ENCODE results near the gene ZG16.

Gene ZG16

DNA sequence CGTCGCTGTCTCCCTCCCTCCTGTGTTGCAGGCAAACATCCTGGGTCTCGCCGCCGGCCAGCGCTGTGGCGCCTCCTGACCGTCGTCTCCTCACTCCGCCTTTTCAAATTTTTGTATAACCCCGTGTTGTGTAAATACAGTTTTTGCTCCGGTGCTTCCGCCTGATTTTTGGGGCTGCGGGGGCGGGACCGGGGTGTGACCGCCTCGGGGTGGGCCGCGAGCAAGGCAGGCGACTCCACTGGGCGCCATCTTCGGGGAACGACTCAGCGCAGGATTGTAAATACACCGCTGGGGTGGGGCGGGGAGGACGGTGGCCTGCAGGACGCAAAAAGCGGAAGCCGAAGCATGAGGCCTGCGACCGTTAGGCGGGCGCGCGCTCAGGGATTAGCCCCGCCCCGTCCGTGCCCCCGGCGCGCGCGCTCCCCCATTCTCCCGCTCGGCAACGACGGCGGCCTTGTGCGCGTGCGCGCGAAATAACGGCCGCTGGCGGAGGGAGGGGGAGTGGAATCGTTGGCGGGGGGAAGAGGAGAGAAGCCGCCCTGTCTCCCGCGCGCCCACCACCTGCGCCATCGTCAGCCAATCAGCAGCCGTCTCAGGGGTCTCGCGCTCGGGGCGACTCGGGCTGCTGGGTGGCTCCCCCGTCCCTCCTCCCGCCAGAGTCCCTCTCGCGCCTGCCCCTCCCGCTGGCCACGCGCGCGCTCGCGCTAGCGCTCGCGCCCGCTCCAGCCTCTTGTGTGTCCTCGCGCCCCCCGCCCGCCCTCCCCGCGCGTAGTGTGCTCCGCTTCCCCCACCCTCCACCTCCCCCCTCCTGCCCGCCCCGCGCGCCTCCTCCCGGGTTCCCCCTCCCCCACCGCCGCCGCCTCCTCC, 27.4 kb downstream of the ZG16 start:
- Histone ChIP-seq H3K9me3 (ENCODE audit: control insufficient read depth, low read length) (no peaks in the 10 kb centered on the region), H3K27ac (ENCODE audit: low read depth, low read length, severe bottlenecking) (peak overlapping the region; percentile 87), H3K36me3 (ENCODE audit: control insufficient read depth, insufficient read depth, low read length) (peaks cover 62% of the 10 kb centered on the region), H3K4me1 (ENCODE audit: control insufficient read depth, insufficient read depth, low read length, poor library complexity, severe bottlenecking) (peaks cover 24% of the 10 kb centered on the region), H3K4me3 (ENCODE audit: extremely low read depth, insufficient read depth, low read length, poor library complexity, severe bottlenecking) (peak overlapping the region; percentile 64)
- WGBS, 2 experiments (ENCODE audit: insufficient coverage in 2 of 2) = 1 to 2% methylated on average over 51 to 62 of the region's 103 CpGs

DNA sequence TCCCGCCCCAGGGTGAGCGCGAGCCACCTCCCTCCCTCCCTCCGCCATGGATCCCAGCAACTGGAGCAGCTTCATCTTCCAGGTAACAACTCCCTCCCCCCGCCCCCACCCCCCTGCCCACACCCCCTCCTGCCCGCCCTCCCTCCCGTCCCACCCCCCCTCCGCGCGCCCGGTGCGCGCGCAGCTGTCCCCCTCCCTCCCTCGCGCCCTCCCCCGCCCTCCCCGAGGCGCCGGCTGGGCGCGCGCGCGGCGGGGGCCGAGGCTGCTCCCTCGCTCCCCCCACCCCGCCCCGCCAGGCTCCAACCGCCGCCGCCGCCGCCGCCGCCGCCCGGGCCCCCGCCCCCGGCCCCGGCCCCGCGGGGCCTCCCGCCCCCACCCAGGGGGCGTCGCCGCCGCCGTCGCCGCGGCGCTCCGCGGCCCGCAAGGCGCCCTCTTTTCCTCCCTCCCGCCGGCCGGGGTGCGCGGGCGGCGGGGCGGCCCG, 28.1 kb downstream of the ZG16 start, which contains the start of gene MAZ:
Gene MAZ, plus strand, starts transcription at position 431 of the 481 bp plus-strand sequence. CDS start 173 bp downstream, outside the sequence.
- WGBS, 2 experiments (ENCODE audit: insufficient coverage in 2 of 2) = 10% methylated on average over 2 of the region's 67 CpGs; no CpG with 5 or more reads in 1 of the 2 experiments
- H3K36me3 ChIP-seq (ENCODE audit: control insufficient read depth, insufficient read depth, low read length) = peaks cover 55% of the 10 kb centered on the region
- H3K9me3 ChIP-seq (ENCODE audit: control insufficient read depth, low read length) = no peaks in the 10 kb centered on the region
- peaks cover 27% of the 10 kb centered on the region for H3K4me1 ChIP-seq (ENCODE audit: control insufficient read depth, insufficient read depth, low read length, poor library complexity, severe bottlenecking)
- H3K4me3 ChIP-seq (ENCODE audit: extremely low read depth, insufficient read depth, low read length, poor library complexity, severe bottlenecking) = peak within 1 kb of the TSS; percentile 64
- H3K27ac ChIP-seq (ENCODE audit: low read depth, low read length, severe bottlenecking) = peak within 1 kb of the TSS; percentile 87

DNA sequence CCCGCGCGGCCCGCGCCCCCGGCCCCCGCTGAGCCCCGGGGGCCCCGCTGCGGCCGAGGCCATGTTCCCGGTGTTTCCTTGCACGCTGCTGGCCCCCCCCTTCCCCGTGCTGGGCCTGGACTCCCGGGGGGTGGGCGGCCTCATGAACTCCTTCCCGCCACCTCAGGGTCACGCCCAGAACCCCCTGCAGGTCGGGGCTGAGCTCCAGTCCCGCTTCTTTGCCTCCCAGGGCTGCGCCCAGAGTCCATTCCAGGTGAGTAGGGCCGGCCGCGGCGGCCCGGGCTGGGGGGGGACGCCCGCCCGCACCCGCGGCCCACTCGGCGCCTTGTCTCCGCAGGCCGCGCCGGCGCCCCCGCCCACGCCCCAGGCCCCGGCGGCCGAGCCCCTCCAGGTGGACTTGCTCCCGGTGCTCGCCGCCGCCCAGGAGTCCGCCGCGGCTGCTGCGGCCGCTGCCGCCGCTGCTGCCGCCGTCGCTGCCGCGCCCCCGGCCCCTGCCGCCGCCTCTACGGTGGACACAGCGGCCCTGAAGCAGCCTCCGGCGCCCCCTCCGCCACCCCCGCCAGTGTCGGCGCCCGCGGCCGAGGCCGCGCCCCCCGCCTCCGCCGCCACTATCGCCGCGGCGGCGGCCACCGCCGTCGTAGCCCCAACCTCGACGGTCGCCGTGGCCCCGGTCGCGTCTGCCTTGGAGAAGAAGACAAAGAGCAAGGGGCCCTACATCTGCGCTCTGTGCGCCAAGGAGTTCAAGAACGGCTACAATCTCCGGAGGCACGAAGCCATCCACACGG, 28.8 kb downstream of the ZG16 start:
- peaks cover 48% of the 10 kb centered on the region for H3K36me3 ChIP-seq (ENCODE audit: control insufficient read depth, insufficient read depth, low read length)
- H3K9me3 ChIP-seq (ENCODE audit: control insufficient read depth, low read length) = no peaks in the 10 kb centered on the region
- WGBS, 2 experiments (ENCODE audit: insufficient coverage in 2 of 2) = 0 to 1% methylated on average over 72 to 85 of the region's 99 CpGs
- peak overlapping the region; percentile 62 for H3K4me3 ChIP-seq (ENCODE audit: extremely low read depth, insufficient read depth, low read length, poor library complexity, severe bottlenecking)
- peak overlapping the region; percentile 80 for H3K27ac ChIP-seq (ENCODE audit: low read depth, low read length, severe bottlenecking)
- H3K4me1 ChIP-seq (ENCODE audit: control insufficient read depth, insufficient read depth, low read length, poor library complexity, severe bottlenecking) = peaks cover 29% of the 10 kb centered on the region

DNA sequence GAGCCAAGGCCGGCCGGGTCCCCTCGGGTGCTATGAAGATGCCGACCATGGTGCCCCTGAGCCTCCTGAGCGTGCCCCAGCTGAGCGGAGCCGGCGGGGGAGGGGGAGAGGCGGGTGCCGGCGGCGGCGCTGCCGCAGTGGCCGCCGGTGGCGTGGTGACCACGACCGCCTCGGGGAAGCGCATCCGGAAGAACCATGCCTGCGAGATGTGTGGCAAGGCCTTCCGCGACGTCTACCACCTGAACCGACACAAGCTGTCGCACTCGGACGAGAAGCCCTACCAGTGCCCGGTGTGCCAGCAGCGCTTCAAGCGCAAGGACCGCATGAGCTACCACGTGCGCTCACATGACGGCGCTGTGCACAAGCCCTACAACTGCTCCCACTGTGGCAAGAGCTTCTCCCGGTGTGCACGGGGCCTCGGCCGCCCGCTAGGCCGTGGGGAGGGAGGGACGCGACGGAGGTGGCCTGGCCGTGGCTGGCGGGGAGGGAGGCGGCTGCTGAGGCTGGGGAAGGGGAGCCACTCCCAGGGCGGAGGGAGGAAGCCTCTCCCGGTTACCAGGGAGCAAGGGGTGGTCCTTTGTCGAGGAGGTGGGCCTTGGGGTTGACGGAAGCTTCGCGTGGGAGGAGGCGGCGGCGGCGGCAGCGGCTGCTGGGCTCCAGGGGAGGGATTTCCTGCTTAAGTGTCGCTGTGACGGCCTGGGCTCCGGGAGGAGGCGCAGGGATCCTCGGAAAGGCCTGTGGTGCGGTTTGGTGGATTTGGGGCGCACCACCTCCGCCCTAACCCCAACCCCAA, 29.6 kb downstream of the ZG16 start:
- peak overlapping the region; percentile 62 for H3K4me3 ChIP-seq (ENCODE audit: extremely low read depth, insufficient read depth, low read length, poor library complexity, severe bottlenecking)
- 1 to 2% methylated on average over 55 to 69 of the region's 69 CpGs for WGBS, 2 experiments (ENCODE audit: insufficient coverage in 2 of 2)
- H3K9me3 ChIP-seq (ENCODE audit: control insufficient read depth, low read length) = no peaks in the 10 kb centered on the region
- peaks cover 31% of the 10 kb centered on the region for H3K4me1 ChIP-seq (ENCODE audit: control insufficient read depth, insufficient read depth, low read length, poor library complexity, severe bottlenecking)
- H3K27ac ChIP-seq (ENCODE audit: low read depth, low read length, severe bottlenecking) = peak overlapping the region; percentile 80
- H3K36me3 ChIP-seq (ENCODE audit: control insufficient read depth, insufficient read depth, low read length) = peaks cover 40% of the 10 kb centered on the region

DNA sequence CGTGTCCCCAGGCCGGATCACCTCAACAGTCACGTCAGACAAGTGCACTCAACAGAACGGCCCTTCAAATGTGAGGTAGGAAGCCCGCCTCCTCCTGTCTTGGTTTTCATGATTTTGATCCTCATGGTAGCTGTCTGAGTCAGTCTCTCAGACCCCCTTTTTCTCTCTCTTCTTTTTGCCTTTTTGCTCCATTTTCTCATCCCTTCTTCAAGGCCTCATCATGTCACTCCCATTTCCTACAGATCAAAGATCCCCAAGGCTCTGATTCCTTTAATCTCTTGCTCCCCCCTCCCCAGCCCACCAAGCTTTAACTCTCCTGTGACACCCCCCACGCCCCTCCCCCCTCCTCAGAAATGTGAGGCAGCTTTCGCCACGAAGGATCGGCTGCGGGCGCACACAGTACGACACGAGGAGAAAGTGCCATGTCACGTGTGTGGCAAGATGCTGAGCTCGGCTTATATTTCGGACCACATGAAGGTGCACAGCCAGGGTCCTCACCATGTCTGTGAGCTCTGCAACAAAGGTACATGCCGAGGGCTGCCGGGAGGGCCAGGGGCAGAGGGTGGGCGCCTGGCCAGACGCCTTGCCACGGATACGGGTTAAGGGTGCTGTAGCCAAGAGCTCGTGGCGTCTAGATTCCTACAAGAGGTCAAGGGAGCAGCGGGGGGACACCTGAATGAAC, 30.3 kb downstream of the ZG16 start:
- no peaks in the 10 kb centered on the region for H3K9me3 ChIP-seq (ENCODE audit: control insufficient read depth, low read length)
- peaks cover 38% of the 10 kb centered on the region for H3K36me3 ChIP-seq (ENCODE audit: control insufficient read depth, insufficient read depth, low read length)
- H3K27ac ChIP-seq (ENCODE audit: low read depth, low read length, severe bottlenecking) = peak overlapping the region; percentile 80
- peak overlapping the region; percentile 62 for H3K4me3 ChIP-seq (ENCODE audit: extremely low read depth, insufficient read depth, low read length, poor library complexity, severe bottlenecking)
- whole genome bisulfite sequencing, 2 experiments (ENCODE audit: insufficient coverage in 2 of 2) = 54 to 60% methylated on average over 23 to 25 of the region's 25 CpGs
- H3K4me1 ChIP-seq (ENCODE audit: control insufficient read depth, insufficient read depth, low read length, poor library complexity, severe bottlenecking) = peaks cover 37% of the 10 kb centered on the region

DNA sequence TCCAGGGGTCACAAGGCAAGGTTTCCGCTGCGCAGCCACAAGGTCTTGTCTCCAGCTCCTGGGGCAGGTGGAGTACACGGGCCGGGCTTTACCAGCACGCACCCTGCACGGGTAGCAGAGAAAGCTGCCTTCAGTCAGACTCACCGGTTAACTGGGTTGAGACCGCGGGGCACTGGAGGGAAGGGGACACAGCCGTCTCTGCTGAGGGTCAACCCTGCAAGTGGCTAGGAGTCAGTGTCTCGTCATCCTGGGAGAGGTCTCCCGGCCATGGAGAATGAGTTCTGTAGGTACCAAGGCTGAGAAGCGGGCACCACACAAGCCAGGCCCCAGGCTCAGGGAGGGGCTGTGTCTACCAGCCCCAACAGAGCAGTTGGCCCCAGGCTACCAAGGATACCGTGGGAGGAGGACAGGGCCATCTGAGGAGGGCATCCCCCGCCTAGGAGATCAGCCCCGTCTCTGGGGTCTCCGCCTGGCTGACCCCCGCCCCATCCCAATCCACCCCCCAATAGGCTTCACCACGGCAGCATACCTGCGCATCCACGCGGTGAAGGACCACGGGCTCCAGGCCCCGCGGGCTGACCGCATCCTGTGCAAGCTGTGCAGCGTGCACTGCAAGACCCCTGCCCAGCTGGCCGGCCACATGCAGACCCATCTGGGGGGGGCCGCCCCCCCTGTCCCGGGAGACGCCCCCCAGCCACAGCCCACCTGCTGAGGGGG, 31.1 kb downstream of the ZG16 start:
- peak overlapping the region; percentile 62 for H3K4me3 ChIP-seq (ENCODE audit: extremely low read depth, insufficient read depth, low read length, poor library complexity, severe bottlenecking)
- H3K27ac ChIP-seq (ENCODE audit: low read depth, low read length, severe bottlenecking) = peak overlapping the region; percentile 16
- peaks cover 39% of the 10 kb centered on the region for H3K4me1 ChIP-seq (ENCODE audit: control insufficient read depth, insufficient read depth, low read length, poor library complexity, severe bottlenecking)
- 85 to 91% methylated on average over 18 to 21 of the region's 31 CpGs for WGBS, 2 experiments (ENCODE audit: insufficient coverage in 2 of 2)
- H3K36me3 ChIP-seq (ENCODE audit: control insufficient read depth, insufficient read depth, low read length) = peaks cover 32% of the 10 kb centered on the region
- no peaks in the 10 kb centered on the region for H3K9me3 ChIP-seq (ENCODE audit: control insufficient read depth, low read length)

DNA sequence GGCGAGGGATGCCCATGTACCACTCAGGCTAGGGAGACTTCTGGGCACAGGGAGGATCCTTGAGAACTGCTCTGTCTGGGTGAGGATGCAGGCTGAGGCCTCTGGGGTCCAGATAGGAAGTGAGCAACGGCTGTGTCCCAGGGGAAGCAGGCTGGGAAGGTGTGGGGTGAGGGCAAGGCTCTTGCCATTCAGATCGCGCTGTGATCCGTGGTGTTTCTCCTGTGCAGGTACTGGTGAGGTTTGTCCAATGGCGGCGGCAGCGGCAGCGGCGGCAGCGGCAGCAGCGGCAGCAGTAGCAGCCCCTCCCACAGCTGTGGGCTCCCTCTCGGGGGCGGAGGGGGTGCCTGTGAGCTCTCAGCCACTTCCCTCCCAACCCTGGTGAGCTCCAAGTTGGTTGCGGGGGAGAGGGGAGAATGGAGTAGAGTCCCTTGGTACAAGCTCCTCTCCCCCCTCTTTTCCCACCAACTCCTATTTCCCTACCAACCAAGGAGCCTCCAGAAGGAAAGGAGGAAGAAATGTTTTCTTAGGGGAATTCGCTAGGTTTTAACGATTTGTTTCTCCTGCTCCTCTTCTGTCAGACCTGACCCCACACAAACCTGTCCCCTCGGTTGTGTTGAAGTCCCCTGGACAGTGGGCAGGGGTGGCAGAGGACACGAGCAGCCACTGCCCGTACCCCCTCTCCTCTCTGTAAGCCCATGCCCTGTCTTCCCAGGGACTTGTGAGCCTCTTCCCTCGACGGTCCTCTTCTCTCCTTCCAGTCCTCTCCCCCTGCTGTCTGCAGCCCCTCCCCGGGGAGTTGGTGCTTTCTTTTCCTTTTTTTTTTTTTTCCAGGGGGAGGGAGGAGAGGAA, 32.0 kb downstream of the ZG16 start:
- H3K36me3 ChIP-seq (ENCODE audit: control insufficient read depth, insufficient read depth, low read length) = peaks cover 25% of the 10 kb centered on the region
- WGBS, 2 experiments (ENCODE audit: insufficient coverage in 2 of 2) = 53 to 58% methylated on average over 7 to 14 of the region's 23 CpGs
- H3K4me3 ChIP-seq (ENCODE audit: extremely low read depth, insufficient read depth, low read length, poor library complexity, severe bottlenecking) = peak overlapping the region; percentile 16
- peaks cover 43% of the 10 kb centered on the region for H3K4me1 ChIP-seq (ENCODE audit: control insufficient read depth, insufficient read depth, low read length, poor library complexity, severe bottlenecking)
- H3K27ac ChIP-seq (ENCODE audit: low read depth, low read length, severe bottlenecking) = peak overlapping the region; percentile 92
- H3K9me3 ChIP-seq (ENCODE audit: control insufficient read depth, low read length) = no peaks in the 10 kb centered on the region

DNA sequence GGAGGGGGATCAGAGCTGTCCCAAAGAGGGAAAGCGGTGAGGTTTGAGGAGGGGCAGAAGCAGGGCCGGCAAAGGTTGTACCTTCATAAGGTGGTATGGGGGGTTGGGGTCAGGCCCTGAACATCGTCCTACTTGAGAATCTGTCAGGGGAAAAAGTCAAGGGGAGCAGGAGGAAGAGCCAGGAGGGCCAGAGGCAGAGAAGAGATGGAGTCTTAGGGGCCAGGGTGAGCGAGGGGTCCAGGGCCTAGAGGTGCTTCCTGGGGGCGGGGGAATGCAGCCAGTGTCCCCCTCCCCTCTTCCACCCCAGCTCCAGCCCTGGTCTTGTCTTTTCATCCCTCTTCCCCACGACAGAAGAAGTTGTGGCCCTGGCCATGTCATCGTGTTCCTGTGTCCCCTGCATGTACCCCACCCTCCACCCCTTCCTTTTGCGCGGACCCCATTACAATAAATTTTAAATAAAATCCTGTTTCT, 32.7 kb downstream of the ZG16 start:
- Histone ChIP-seq H3K9me3 (ENCODE audit: control insufficient read depth, low read length) (no peaks in the 10 kb centered on the region), H3K27ac (ENCODE audit: low read depth, low read length, severe bottlenecking) (peak overlapping the region; percentile 92)

More for the DNA sequence above, 32.7 kb downstream of the ZG16 start:
- Histone ChIP-seq H3K4me1 (ENCODE audit: control insufficient read depth, insufficient read depth, low read length, poor library complexity, severe bottlenecking) (peaks cover 45% of the 10 kb centered on the region), H3K4me3 (ENCODE audit: extremely low read depth, insufficient read depth, low read length, poor library complexity, severe bottlenecking) (peak overlapping the region; percentile 16), H3K36me3 (ENCODE audit: control insufficient read depth, insufficient read depth, low read length) (peaks cover 25% of the 10 kb centered on the region)
- 2 to 8% methylated on average over 4 to 7 of the region's 9 CpGs for WGBS, 2 experiments (ENCODE audit: insufficient coverage in 2 of 2)
